Measurements from ENCODE around the gene FAM124A. TPM values are rescaled to one million over a fixed set of nuclear protein-coding genes. Genes with fewer than 3 reads are reported as not detected.

FAM124A gene
- total RNA-seq, 1 experiment from 2014 or later = 0.20 TPM

DNA sequence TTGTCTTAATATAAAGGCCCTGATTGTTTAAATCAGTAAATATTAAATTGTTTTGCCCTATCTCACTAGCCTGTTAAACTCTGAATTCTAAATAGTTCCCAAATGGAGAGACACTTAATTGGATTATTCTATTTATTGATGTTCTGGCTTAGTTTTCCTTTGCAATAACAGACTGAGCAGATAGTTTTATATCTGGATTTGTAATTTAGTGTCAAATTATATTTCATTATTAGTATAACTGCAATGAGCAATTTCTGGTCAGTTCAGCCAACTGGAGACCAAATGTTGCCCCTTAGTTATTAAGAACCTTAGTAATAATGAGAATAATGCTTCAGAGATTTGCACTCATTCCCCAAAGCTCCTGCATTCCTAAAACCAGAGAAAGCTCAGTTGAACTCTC lies 10.1 kb downstream of the FAM124A start:
- Histone ChIP-seq H3K27me3 (peaks cover 7% of the 10 kb centered on the region; the same call in 1 of the 2 replicates), H3K36me3 (no peaks in the 10 kb centered on the region)

DNA sequence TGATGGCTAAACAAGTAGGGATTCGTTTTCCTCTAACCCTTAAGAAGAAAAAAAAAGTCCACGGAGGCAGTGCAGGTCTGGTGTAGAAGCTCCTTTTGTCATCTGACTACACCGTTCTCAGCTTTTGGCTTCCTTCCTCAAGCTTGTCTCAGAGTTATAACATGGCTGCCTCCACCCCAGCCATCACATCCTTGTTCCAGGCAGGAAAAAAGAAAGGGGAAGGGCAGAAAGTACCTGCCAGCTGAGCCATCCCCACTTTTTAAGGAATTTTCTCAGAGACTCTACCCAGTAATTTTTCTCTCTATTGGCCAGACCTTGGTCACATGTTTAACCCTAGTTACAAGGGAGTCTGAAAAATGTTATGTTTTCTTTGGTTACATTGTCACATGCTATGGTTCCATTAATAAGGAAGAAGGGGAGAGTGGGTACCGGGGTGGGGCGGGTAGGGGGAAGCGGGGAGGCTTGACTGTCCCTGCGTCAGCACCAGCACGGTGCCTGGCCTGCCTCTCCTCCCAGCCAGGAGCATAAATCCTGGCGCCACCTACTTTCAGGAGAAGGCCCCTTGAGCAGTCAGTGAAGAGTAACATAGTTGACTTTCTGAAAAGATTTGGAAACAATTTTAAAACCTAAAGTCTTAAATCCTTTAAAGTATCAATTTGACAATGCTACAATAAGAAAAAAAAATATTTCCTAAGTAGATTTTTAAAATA lies 11.1 kb downstream of the FAM124A start:
- Histone ChIP-seq H3K4me3 (no peak overlapping the region), H3K27me3 (peaks cover 7% of the 10 kb centered on the region; the same call in 1 of the 2 replicates), H3K36me3 (no peaks in the 10 kb centered on the region), H3K9me3 (no peaks in the 10 kb centered on the region)
- DNase-seq = no peak

More for the DNA sequence above, 10.1 kb downstream of the FAM124A start:
- DNase-seq = no peak
- H3K9me3 ChIP-seq = no peaks in the 10 kb centered on the region
- H3K4me3 ChIP-seq = no peak overlapping the region

DNA sequence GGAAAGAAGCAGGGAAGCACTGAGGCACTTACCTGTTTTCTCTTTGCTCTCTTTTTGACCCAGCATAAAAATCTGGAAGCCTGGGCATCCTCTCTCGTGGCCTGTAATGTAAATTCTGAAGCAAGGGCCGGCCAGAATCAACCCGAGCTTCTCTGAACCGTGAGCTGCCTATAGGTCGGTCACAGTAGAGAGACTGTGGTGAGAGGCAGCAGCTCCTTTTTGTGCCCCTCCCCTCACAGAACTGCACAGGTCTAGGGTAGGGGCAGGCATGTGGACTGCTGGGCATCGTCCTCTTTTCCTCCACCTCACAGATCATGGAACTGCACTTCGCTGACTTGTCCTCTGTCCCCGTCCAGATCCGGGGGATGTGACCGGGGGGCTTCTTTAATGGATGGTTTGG lies 12.5 kb downstream of the FAM124A start:
- DNase-seq = no peak
- H3K36me3 ChIP-seq = no peaks in the 10 kb centered on the region
- no peak overlapping the region for H3K4me3 ChIP-seq
- H3K9me3 ChIP-seq = no peaks in the 10 kb centered on the region
- peaks cover 7% of the 10 kb centered on the region; the same call in 1 of the 2 replicates for H3K27me3 ChIP-seq

DNA sequence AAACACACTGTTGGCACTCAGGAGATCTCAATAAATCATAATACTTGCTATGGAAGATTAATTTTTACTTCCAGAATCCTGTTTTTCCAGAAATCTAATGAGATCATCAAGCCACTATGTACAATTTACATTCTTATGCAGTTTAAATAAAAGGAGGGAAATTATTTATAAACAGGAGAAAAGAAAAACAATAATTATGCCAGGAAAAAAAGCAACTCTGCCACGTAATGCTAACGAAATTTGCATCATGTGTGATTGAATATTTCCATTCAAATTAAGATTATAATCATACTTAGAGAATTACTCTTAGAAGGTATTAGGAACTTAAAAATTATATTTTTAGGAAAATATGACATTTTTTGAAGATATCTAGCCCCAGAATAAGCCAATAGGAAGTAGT lies 13.0 kb downstream of the FAM124A start:
- Histone ChIP-seq H3K36me3 (no peaks in the 10 kb centered on the region), H3K9me3 (no peaks in the 10 kb centered on the region), H3K27me3 (peaks cover 7% of the 10 kb centered on the region; the same call in 1 of the 2 replicates), H3K4me3 (no peak overlapping the region)
- no peak for DNase-seq

DNA sequence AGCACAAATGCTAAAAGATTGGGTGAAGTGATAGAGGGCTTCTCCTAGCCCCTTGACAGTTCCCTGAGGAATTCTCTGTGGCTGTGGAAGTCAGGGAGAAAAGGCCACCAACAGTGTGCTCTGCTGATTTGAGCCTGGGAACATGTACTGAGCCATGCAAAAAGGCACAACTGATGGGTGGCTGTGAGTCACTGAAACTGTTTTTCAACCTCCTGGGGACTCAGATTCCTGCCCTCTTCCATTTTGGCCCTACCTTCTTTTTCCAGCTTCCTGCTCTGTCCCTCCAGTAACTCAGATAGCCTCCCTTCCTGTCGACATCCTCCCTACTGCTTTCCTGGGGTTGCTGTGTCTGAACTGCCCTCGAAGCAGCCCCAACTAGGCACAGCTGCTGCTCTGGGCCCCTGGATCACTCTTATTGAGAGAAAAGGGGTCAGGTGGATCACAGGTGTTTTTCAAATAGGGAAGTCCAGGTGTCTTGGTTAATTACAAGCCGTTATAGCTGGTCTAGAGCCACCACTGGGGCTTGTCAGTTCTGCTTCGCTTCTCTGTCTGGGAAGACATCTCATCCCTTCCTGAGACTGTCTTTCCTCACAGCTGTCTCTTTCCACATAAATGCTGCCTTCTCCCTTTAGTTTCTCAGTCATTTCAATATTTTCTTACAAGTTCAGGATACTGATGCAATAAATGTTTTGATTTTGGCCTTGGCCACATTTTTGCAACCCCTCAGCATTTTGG lies 13.7 kb downstream of the FAM124A start:
- no peak overlapping the region for H3K4me3 ChIP-seq
- no peaks in the 10 kb centered on the region for H3K9me3 ChIP-seq
- H3K27me3 ChIP-seq = peaks cover 2% of the 10 kb centered on the region; the same call in 1 of the 2 replicates
- no peaks in the 10 kb centered on the region for H3K36me3 ChIP-seq
- no peak for DNase-seq

DNA sequence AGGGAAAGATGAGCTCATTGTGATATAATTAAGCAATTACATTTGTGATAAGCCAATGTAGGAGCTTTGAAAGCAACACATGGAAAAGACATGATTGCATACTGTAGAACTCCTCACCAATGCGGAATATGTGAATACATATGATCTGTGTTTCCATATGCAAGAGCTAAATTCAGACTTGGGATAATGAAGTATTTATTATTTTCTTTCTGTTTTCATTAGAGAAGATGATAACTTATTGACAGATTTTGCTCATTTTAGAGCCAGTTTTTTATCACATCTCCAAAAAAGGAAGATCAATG lies 14.2 kb downstream of the FAM124A start:
- H3K27me3 ChIP-seq = no peaks in the 10 kb centered on the region
- DNase-seq = no peak
- no peaks in the 10 kb centered on the region for H3K36me3 ChIP-seq
- H3K4me3 ChIP-seq = no peak overlapping the region
- H3K9me3 ChIP-seq = no peaks in the 10 kb centered on the region

DNA sequence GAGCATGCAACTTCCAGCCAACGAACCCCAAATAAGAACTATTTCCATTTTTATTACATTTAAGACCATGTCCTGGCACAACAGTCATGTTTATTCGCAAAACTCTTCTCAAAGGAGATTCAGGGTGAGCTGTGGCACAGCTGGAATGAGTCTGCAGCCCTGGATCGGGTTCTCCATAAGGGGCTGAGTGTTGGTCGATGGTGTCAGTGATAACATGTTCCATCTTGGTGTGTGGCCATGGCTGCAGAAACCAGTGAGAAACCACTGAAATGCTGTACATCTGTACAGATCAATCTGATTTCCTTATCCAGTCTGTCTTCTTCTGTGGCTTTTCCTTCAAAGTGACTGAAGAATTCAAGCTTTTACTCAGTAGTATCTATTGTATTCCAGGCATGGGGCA lies 15.2 kb downstream of the FAM124A start:
- Histone ChIP-seq H3K9me3 (no peaks in the 10 kb centered on the region), H3K4me3 (no peak overlapping the region), H3K36me3 (no peaks in the 10 kb centered on the region), H3K27me3 (no peaks in the 10 kb centered on the region)
- DNase-seq = no peak

DNA sequence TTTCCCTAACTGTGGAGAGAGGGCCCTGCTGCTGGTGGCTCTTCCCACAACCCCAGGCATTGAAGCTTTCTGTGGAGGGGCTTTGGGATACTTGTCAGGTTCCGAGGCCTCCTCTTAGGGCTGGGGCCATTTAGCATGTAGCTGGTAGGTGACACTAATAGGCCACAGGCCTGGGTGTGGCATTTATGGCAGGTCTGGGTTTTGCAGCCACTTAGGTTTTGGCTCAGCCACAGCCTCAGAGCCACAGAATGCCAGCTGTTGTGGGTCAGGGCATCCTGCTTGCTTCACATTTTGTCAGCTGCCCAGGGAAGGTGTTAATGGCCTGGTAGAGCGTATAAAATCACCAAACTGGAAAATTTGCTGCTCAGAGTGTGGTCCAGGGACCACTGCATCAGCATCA lies 15.7 kb downstream of the FAM124A start:
- H3K27me3 ChIP-seq = no peaks in the 10 kb centered on the region
- H3K36me3 ChIP-seq = no peaks in the 10 kb centered on the region
- no peak overlapping the region for H3K4me3 ChIP-seq
- DNase-seq = no peak
- H3K9me3 ChIP-seq = no peaks in the 10 kb centered on the region

DNA sequence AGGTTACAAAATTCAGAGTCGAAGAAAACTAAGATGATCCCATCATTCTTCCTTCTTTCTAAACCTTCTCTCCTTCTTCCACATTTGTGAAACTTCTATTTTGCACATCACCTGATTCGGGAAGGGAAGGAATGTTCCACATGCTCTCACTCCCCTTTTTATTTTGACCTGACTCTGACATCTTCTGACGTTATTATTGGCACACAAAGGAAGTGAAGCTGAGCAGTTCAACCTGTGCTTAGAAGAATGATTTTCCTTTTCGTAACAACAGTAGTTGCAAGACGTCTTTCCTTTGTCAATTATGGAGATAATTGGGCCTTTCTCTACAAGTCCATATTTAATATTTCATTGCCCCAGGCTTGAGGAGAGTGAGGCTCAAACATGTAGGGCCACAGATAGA lies 18.0 kb downstream of the FAM124A start:
- Histone ChIP-seq H3K9me3 (no peaks in the 10 kb centered on the region), H3K27me3 (no peaks in the 10 kb centered on the region), H3K4me3 (no peak overlapping the region), H3K36me3 (no peaks in the 10 kb centered on the region)
- no peak for DNase-seq

DNA sequence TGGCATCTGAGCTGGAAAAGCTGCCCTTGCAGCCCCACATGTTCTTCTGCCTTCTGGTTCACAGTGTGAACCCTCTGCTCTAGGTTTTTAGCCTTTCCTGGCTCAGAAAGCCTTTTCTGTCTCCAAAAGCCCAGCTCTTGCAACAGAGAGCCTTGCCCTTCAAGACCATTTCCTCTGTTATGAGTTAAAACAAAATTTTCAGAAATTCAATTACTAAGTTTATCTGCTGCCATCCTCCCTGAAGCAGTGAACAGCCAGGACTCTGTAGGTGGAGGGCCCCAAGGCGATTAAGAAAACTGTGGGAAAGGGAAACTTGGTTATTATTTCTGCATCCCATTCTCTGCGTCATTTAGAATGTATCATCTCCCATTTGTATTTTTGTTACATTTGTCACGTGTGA lies 18.8 kb downstream of the FAM124A start:
- H3K36me3 ChIP-seq = no peaks in the 10 kb centered on the region
- DNase-seq = no peak
- H3K9me3 ChIP-seq = no peaks in the 10 kb centered on the region
- no peak overlapping the region for H3K4me3 ChIP-seq
- H3K27me3 ChIP-seq = no peaks in the 10 kb centered on the region

DNA sequence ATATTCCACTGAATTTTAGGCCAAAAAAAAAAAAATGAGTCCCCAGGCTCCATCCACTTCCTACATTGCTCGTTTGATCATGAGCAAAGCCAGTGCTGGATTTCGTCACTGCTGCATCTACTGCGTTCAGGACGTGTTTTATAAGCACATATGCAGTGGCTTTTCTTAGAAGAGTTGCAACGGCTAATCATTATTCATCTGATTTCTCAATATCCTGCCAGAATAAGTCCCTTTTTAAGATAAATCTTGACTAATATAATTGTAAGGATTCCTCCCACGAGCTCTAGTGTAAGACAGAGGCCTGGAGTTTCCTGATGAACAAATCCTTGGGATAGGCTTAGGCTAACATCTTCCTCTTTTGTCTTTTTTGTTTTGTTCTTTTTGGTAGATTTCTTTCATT lies 19.5 kb downstream of the FAM124A start:
- DNase-seq = no peak
- no peaks in the 10 kb centered on the region for H3K9me3 ChIP-seq
- H3K4me3 ChIP-seq = no peak overlapping the region
- H3K36me3 ChIP-seq = no peaks in the 10 kb centered on the region
- no peaks in the 10 kb centered on the region for H3K27me3 ChIP-seq

DNA sequence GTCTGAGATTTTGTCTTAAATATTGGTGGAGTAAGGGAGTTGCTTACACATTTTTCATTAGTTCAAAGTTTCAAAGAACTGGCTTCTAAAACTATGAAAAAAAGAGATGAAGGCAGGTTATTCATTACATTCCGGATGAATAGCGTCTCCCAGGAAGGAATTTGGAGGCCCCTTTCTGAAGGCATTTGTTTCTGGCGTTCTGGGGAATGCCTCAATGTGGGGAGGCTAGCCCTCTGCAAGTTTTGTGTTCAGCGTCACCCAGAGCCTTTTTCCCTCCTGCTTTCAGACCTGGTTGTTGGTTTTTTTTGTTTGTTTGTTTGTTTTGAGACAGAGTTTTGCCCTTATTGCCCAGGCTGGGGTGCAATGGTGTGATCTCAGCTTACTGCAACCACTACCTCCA lies 21.0 kb downstream of the FAM124A start:
- H3K27me3 ChIP-seq = no peaks in the 10 kb centered on the region

DNA sequence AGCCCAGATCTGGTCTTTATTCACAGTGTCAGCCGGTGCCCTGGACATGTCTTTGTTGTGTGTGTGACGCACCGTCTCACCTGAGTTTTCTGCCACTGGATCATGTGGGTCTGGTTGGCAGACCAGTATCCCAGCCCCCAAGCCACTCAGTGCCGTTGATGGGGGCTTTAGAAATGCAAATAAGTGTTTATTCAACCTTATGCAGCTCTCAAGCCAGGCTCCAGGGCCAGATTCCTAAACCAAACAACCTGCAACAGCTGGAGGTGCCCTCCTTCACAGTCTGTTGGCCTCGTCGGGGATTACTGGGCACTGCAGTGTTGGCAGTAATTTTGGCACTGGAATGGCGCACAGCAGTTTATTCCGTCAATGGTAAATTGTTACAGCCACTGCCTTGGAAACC lies 21.6 kb downstream of the FAM124A start:
- Histone ChIP-seq H3K4me3 (no peak overlapping the region), H3K9me3 (no peaks in the 10 kb centered on the region), H3K36me3 (no peaks in the 10 kb centered on the region), H3K27me3 (no peaks in the 10 kb centered on the region)
- DNase-seq = no peak

More for the DNA sequence above, 21.0 kb downstream of the FAM124A start:
- H3K36me3 ChIP-seq = no peaks in the 10 kb centered on the region
- no peaks in the 10 kb centered on the region for H3K9me3 ChIP-seq
- DNase-seq = no peak
- no peak overlapping the region for H3K4me3 ChIP-seq

DNA sequence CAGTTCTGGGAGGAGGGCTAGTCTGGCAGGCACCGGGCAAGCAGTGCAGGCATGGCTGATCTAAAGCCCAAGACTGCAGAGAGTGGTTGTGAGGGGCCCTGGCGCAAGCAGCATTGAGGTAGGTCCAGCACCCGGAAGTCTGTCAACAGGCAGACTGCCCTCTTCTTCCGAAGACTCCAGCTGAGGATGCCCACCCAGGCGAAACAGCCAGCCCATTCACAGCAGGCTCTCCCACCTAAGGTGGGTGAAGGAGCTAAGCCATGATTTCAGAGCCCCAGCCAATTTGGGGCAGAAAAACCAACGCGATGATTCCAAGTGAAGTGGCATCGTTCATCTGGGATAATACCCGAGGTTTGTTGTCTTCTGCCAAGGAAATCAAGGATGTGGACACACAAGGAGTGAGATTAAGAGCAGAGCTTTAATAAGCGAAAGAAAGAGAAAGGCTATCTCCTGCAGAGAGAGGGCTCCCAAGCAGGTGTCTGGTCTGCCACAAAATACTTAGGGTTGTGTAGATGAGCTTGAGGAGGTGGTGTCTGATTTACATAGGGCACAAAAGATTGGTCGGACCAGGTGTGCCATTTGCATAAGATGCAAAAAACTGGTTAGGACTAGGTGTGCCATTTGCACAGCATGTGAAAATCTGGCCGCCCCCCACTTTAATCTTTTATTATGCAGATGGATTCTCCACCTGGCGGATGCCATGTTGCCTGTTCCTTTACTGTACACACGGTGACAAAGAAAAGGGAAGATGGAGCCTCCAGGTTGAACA lies 22.6 kb downstream of the FAM124A start:
- DNase-seq = no peak
- Histone ChIP-seq H3K27me3 (no peaks in the 10 kb centered on the region), H3K4me3 (no peak overlapping the region), H3K36me3 (no peaks in the 10 kb centered on the region), H3K9me3 (no peaks in the 10 kb centered on the region)

DNA sequence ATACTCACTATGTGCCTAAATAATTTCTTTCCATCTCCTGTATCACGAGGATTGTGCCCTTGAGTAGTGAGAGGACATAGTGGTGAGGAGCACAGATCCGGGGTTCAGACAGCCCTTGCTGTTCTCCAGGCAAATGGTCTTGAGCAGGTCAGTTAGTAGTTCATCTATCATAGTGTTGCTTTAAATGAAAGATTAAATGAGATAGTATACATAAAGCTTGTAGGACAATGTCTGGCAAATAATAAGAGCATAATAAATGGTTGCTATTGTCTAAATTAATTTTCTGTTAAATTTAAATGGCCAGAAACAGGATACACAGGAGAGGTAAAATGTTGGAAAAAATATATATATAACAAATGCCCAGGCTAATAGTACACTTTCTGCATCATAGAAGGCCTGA lies 23.4 kb downstream of the FAM124A start:
- DNase-seq = no peak
- Histone ChIP-seq H3K9me3 (no peaks in the 10 kb centered on the region), H3K27me3 (no peaks in the 10 kb centered on the region), H3K36me3 (no peaks in the 10 kb centered on the region), H3K4me3 (no peak overlapping the region)

DNA sequence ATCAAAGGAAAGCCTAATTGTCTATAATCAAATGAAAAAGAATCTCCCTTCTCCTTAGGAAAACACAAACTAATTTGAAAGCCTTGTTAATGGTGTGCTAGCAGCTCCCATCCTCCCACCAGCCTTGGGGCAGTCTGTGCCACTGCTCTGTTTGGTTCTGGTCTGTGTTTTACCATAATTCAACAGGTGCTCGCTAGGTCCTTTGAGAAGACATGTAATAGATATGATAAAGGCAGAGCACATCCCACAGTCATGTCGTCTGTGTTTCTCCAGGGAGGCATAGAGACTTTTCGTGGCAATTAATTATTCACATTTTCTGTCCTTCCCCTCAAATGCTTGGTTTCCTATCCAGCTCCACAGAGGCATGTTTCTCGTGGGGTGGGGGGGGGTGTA lies 23.8 kb downstream of the FAM124A start:
- Histone ChIP-seq H3K27me3 (no peaks in the 10 kb centered on the region), H3K9me3 (no peaks in the 10 kb centered on the region), H3K4me3 (no peak overlapping the region), H3K36me3 (no peaks in the 10 kb centered on the region)
- no peak for DNase-seq

DNA sequence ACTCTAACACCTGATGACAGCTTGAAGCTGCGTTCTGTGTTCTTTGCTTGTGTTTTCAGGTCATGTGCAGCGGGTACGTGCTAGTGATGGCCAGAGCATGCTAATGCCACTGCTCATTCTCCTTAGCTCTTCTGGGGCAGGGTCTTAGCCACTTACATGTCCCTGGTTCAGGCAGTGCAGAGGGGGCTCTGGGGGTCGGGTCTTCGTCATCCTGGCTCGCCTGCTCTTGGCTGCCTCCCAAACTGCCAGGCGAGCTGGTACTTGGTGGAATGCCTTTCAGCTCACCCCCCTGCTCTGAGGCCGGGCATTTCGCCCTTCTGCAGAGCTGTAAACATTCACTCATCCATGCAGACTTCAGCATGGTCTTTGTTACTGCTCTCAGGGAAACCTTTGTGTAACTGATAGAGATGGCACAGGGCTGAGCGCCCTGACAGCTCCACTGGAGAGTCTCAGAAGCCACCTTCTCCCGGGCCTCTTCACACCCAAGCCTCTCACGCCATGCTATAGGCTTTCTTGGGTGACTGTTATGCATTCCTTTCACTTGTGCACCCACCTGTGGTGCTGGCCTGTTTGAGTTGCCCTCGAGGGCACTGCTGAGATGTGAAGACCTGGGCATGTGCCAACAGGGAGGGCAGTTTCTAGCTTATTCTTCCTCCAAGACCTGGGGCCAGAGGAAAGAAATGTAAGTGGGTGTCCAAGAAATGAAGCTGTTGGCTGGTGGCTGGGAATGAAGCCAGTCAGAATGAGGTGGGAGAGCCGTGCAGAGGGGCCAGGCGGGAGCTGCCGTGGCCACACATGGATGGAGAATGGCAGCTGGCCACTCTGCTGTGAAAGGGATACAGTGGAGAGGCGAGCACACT lies 24.4 kb downstream of the FAM124A start:
- Histone ChIP-seq H3K36me3 (no peaks in the 10 kb centered on the region), H3K4me3 (no peak overlapping the region), H3K9me3 (no peaks in the 10 kb centered on the region), H3K27me3 (no peaks in the 10 kb centered on the region)
- no peak for DNase-seq

Measured in MG63 (cell line).